Prostate gland (tissue), 2 donors: ENCODE data around the gene PITPNB. TPM values are rescaled to one million over a fixed set of nuclear protein-coding genes. Genes with fewer than 3 reads are reported as not detected.
A peak's percentile ranks its signal among the peaks of the same experiment; 100 is the strongest.

Experiments used
- DNase-seq: peaks from one replicate; pipeline ENCODE4 v3.0.0-alpha.2; 2019; ENCODE audit warnings: low spot score
- H3K27ac ChIP-seq, 2 donors: fragments of 200-600 bp; sonication (generic); 2 replicates each; pipeline ENCODE4 v1.5.1; 2017 to 2019
- H3K27me3 ChIP-seq: fragments of 200-600 bp; sonication (generic); replicated peaks from 2 replicates; pipeline ENCODE4 v1.5.1; 2019; ENCODE audit not compliant: insufficient read depth
- H3K36me3 ChIP-seq, 2 donors: fragments of 200-600 bp; sonication (generic); 1 replicate in 1 of 2; 2 replicates in 1 of 2; pipeline versions ENCODE4 v1.5.1 to v1.8.1; 2017 to 2019
- H3K4me1 ChIP-seq: fragments of 200-600 bp; sonication (generic); replicated peaks from 2 replicates; pipeline ENCODE4 v1.5.1; 2019
- H3K4me3 ChIP-seq, 2 donors: fragments of 200-600 bp; sonication (generic); 2 replicates each; pipeline ENCODE4 v1.5.1; 2017 to 2019
- H3K9me3 ChIP-seq: fragments of 200-600 bp; sonication (generic); 2 replicates; pipeline ENCODE4 v1.5.1; 2017
- CTCF ChIP-seq, 4 experiments: fragments of 200-600 bp in 2 of 4; fragments of 450-650 bp in 2 of 4; sonication (generic) in 2 of 4; IDR thresholded peaks; 1 replicate in 3 of 4; 2 replicates in 1 of 4; pipeline ENCODE4 v1.5.1; 2016 to 2019; ENCODE audit warnings: antibody characterized with exemption in 4 of 4, mild to moderate bottlenecking in 2 of 4, moderate library complexity in 2 of 4
- POLR2A ChIP-seq: fragments of 450-650 bp; IDR thresholded peaks from one replicate; pipeline ENCODE4 v1.6.1; 2016; ENCODE audit warnings: antibody characterized with exemption, mild to moderate bottlenecking
- POLR2AphosphoS5 ChIP-seq: sonication (generic); formaldehyde crosslinking; IDR thresholded peaks from one replicate; pipeline ENCODE4 v1.6.1; 2017; ENCODE audit warnings: antibody characterized with exemption
- WGBS: methylation state at CpG from one replicate; pipeline ENCODE4 v1.1.5; 2018; 5-methylcytosine and 5-hydroxymethylcytosine counted together
- intact Hi-C: fragments of 100-400 bp; cut with DNase I; formaldehyde crosslinking; loops from one replicate; pipeline ENCODE4 v1.14.2; 2022
- total RNA-seq, 2 donors: library from RNA; depleted of rRNA; stranded (reverse); fragments of >200 nt; gene quantifications; one replicate each; pipeline ENCODE4 v1.1.0, GENCODE V29; 2016

The PITPNB gene
- total RNA-seq, 2 donors from 2014 or later = 23.8 to 43.6 TPM

- Histone ChIP-seq H3K4me3 (no peak overlapping the region), H3K27me3 (no peaks in the 10 kb centered on the region), H3K36me3 (no peaks in the 10 kb centered on the region), H3K9me3 (no peaks in the 10 kb centered on the region), H3K4me1 (no peaks in the 10 kb centered on the region), H3K27ac (peak overlapping the region; percentile 26 to 48)
- 40% methylated on average over 7 of the region's 7 CpGs for WGBS
- DNase-seq = peak; percentile 23
- TF ChIP-seq POLR2AphosphoS5 (peak; percentile 21), POLR2A (no peak), CTCF (IDR thresholded peaks at IDR 0.05) (no peak)
- intact Hi-C loops = no loop called here
These were observed 52.6 kb downstream of the PITPNB start for GRCh38 chr22:27866135-27867084.

- Histone ChIP-seq H3K27ac (peak overlapping the region; percentile 26 to 48), H3K36me3 (no peaks in the 10 kb centered on the region), H3K4me1 (no peaks in the 10 kb centered on the region), H3K9me3 (no peaks in the 10 kb centered on the region), H3K4me3 (no peak overlapping the region), H3K27me3 (no peaks in the 10 kb centered on the region)
- no peak for DNase-seq
- TF ChIP-seq POLR2A (no peak), CTCF (IDR thresholded peaks at IDR 0.05) (no peak), POLR2AphosphoS5 (no peak)
- intact Hi-C loops = no loop called here
- 83% methylated on average over 6 of the region's 6 CpGs for WGBS
These were observed 53.6 kb downstream of the PITPNB start for GRCh38 chr22:27865496-27865895.

- no peaks in the 10 kb centered on the region for H3K27me3 ChIP-seq
- no peak for DNase-seq
- H3K4me1 ChIP-seq = no peaks in the 10 kb centered on the region
- 50% methylated on average over 2 of the region's 2 CpGs for WGBS
- intact Hi-C loops = no loop called here
- no peak overlapping the region for H3K4me3 ChIP-seq
- no peak overlapping the region for H3K27ac ChIP-seq
- H3K9me3 ChIP-seq = no peaks in the 10 kb centered on the region
- no peak for TF ChIP-seq CTCF (IDR thresholded peaks at IDR 0.05)
- no peak for TF ChIP-seq POLR2AphosphoS5
- TF ChIP-seq POLR2A = no peak
- no peaks in the 10 kb centered on the region for H3K36me3 ChIP-seq
These were observed 55.5 kb downstream of the PITPNB start for GRCh38 chr22:27863556-27863955.

- H3K9me3 ChIP-seq = no peaks in the 10 kb centered on the region
These were observed 56.1 kb downstream of the PITPNB start for GRCh38 chr22:27863001-27863400.

More at GRCh38 chr22:27863001-27863400, 56.1 kb downstream of the PITPNB start:
- WGBS = 87% methylated on average over 1 of the region's 1 CpG
- no peak overlapping the region for H3K27ac ChIP-seq
- no peak for TF ChIP-seq CTCF (IDR thresholded peaks at IDR 0.05)
- TF ChIP-seq POLR2AphosphoS5 = no peak
- TF ChIP-seq POLR2A = no peak
- H3K36me3 ChIP-seq = no peaks in the 10 kb centered on the region
- no peaks in the 10 kb centered on the region for H3K4me1 ChIP-seq
- no peak for DNase-seq
- H3K27me3 ChIP-seq = no peaks in the 10 kb centered on the region
- H3K4me3 ChIP-seq = no peak overlapping the region
- intact Hi-C loops = no loop called here
